Mucosa of stomach (tissue), 1 donor: ENCODE results near the gene OARD1.
"Not testable (repeated sequence)": the region's sequence is repeated elsewhere in the genome, so short reads cannot be mapped to it uniquely, and the experiment has no call there.

Experiments
- H3K27me3 ChIP-seq: one replicate; pipeline ENCODE4 v1.7.0; 2013; ENCODE audit warnings: mild to moderate bottlenecking, low read length; ENCODE audit not compliant: control insufficient read depth, insufficient read depth
- H3K36me3 ChIP-seq: one replicate; pipeline ENCODE4 v1.7.0; 2013; ENCODE audit warnings: low read length; ENCODE audit not compliant: control insufficient read depth, insufficient read depth
- H3K4me1 ChIP-seq: one replicate; pipeline ENCODE4 v1.7.0; 2013; ENCODE audit warnings: mild to moderate bottlenecking, low read length; ENCODE audit not compliant: control insufficient read depth, insufficient read depth
- H3K4me3 ChIP-seq: one replicate; pipeline ENCODE4 v1.7.0; 2013; ENCODE audit warnings: low read length
- H3K9ac ChIP-seq: one replicate; pipeline ENCODE4 v1.7.0; 2013; ENCODE audit warnings: mild to moderate bottlenecking, low read length, moderate library complexity
- H3K9me3 ChIP-seq: one replicate; pipeline ENCODE4 v1.7.0; 2013; ENCODE audit warnings: mild to moderate bottlenecking, low read length, moderate library complexity; ENCODE audit not compliant: control insufficient read depth
- donor health status: Pancreatic carcinoma.

OARD1 gene

GRCh38 chr6:41071923-41072835 lies at the start of gene OARD1:
Gene OARD1 (minus strand): TSS chr6:41072356. CDS start chr6:41071634, 722 bp downstream.
- H3K9ac ChIP-seq = peak within 1 kb of the TSS; percentile 95
- peak within 1 kb of the TSS; percentile 57 for H3K4me3 ChIP-seq
- H3K4me1 ChIP-seq = peaks cover 15% of the 10 kb centered on the region
- no peaks in the 10 kb centered on the region for H3K27me3 ChIP-seq
- H3K36me3 ChIP-seq = no peaks in the 10 kb centered on the region
- H3K9me3 ChIP-seq = no peaks in the 10 kb centered on the region

GRCh38 chr6:41120058-41120457 lies 47.9 kb upstream of the OARD1 start:
- Histone ChIP-seq H3K4me3 (no peak overlapping the region), H3K9ac (no peak overlapping the region), H3K36me3 (no peaks in the 10 kb centered on the region), H3K9me3 (no peaks in the 10 kb centered on the region), H3K27me3 (no peaks in the 10 kb centered on the region), H3K4me1 (no peaks in the 10 kb centered on the region)

- H3K27me3 ChIP-seq = no peaks in the 10 kb centered on the region
- no peaks in the 10 kb centered on the region for H3K36me3 ChIP-seq
- H3K9ac ChIP-seq = no peak overlapping the region
- H3K9me3 ChIP-seq = no peaks in the 10 kb centered on the region
- H3K4me1 ChIP-seq = no peaks in the 10 kb centered on the region
- no peak overlapping the region for H3K4me3 ChIP-seq
These were observed 47.4 kb upstream of the OARD1 start for GRCh38 chr6:41119508-41119907.

GRCh38 chr6:41115027-41115426 lies 42.9 kb upstream of the OARD1 start:
- H3K36me3 ChIP-seq, H3K9ac ChIP-seq, H3K27me3 ChIP-seq, H3K4me3 ChIP-seq, H3K9me3 ChIP-seq, H3K4me1 ChIP-seq: not testable (repeated sequence)

GRCh38 chr6:41111017-41111416 lies 38.9 kb upstream of the OARD1 start:
- no peak overlapping the region for H3K9ac ChIP-seq
- H3K27me3 ChIP-seq = no peaks in the 10 kb centered on the region
- H3K4me1 ChIP-seq = no peaks in the 10 kb centered on the region
- H3K4me3 ChIP-seq = no peak overlapping the region
- no peaks in the 10 kb centered on the region for H3K36me3 ChIP-seq
- no peaks in the 10 kb centered on the region for H3K9me3 ChIP-seq

- H3K9ac ChIP-seq = no peak overlapping the region
- H3K4me1 ChIP-seq = no peaks in the 10 kb centered on the region
- H3K27me3 ChIP-seq = no peaks in the 10 kb centered on the region
- H3K9me3 ChIP-seq = no peaks in the 10 kb centered on the region
- H3K36me3 ChIP-seq = peaks cover 3% of the 10 kb centered on the region
- no peak overlapping the region for H3K4me3 ChIP-seq
These were observed 31.7 kb upstream of the OARD1 start for GRCh38 chr6:41103847-41104246.

GRCh38 chr6:41100871-41101287 lies 28.7 kb upstream of the OARD1 start:
- Histone ChIP-seq H3K4me1 (no peaks in the 10 kb centered on the region), H3K4me3 (no peak overlapping the region), H3K9me3 (no peaks in the 10 kb centered on the region), H3K9ac (no peak overlapping the region), H3K27me3 (no peaks in the 10 kb centered on the region), H3K36me3 (peaks cover 4% of the 10 kb centered on the region)

GRCh38 chr6:41098366-41098765 lies 26.2 kb upstream of the OARD1 start:
- Histone ChIP-seq H3K9ac (no peak overlapping the region), H3K36me3 (peaks cover 9% of the 10 kb centered on the region), H3K4me3 (no peak overlapping the region), H3K27me3 (no peaks in the 10 kb centered on the region), H3K4me1 (no peaks in the 10 kb centered on the region), H3K9me3 (no peaks in the 10 kb centered on the region)

GRCh38 chr6:41097467-41098090 lies 25.4 kb upstream of the OARD1 start:
- Histone ChIP-seq H3K9me3 (no peaks in the 10 kb centered on the region), H3K4me1 (no peaks in the 10 kb centered on the region), H3K27me3 (no peaks in the 10 kb centered on the region), H3K9ac (no peak overlapping the region), H3K4me3 (no peak overlapping the region), H3K36me3 (peaks cover 9% of the 10 kb centered on the region)

- peaks cover 9% of the 10 kb centered on the region for H3K36me3 ChIP-seq
- H3K4me1 ChIP-seq = no peaks in the 10 kb centered on the region
These were observed 21.6 kb upstream of the OARD1 start for GRCh38 chr6:41093729-41094128.

GRCh38 chr6:41092421-41093140 lies 20.4 kb upstream of the OARD1 start:
- H3K9me3 ChIP-seq = no peaks in the 10 kb centered on the region
- H3K27me3 ChIP-seq = no peaks in the 10 kb centered on the region
- no peaks in the 10 kb centered on the region for H3K4me1 ChIP-seq
- peaks cover 9% of the 10 kb centered on the region for H3K36me3 ChIP-seq
- no peak overlapping the region for H3K4me3 ChIP-seq
- H3K9ac ChIP-seq = no peak overlapping the region

More at GRCh38 chr6:41093729-41094128, 21.6 kb upstream of the OARD1 start:
- no peaks in the 10 kb centered on the region for H3K9me3 ChIP-seq
- no peaks in the 10 kb centered on the region for H3K27me3 ChIP-seq
- no peak overlapping the region for H3K4me3 ChIP-seq
- H3K9ac ChIP-seq = no peak overlapping the region
